A549 treated with Hydrocortisone at 1 μM for 4 hours (cell line): ENCODE measurements around the gene ZNF783. TPM values are rescaled to one million over a fixed set of nuclear protein-coding genes. Genes with fewer than 3 reads are reported as not detected.

Experiments used
- total RNA-seq: library from RNA; stranded (reverse); fragments of 200-300 nt; extraction: Qiagen RNA extraction; gene quantifications from 5 replicates; pipeline ENCODE4 v1.2.3, GENCODE V29; 2022

ZNF783 gene
- 5.0 to 6.6 TPM (median 5.6 TPM) in 5 replicates for total RNA-seq

DNA sequence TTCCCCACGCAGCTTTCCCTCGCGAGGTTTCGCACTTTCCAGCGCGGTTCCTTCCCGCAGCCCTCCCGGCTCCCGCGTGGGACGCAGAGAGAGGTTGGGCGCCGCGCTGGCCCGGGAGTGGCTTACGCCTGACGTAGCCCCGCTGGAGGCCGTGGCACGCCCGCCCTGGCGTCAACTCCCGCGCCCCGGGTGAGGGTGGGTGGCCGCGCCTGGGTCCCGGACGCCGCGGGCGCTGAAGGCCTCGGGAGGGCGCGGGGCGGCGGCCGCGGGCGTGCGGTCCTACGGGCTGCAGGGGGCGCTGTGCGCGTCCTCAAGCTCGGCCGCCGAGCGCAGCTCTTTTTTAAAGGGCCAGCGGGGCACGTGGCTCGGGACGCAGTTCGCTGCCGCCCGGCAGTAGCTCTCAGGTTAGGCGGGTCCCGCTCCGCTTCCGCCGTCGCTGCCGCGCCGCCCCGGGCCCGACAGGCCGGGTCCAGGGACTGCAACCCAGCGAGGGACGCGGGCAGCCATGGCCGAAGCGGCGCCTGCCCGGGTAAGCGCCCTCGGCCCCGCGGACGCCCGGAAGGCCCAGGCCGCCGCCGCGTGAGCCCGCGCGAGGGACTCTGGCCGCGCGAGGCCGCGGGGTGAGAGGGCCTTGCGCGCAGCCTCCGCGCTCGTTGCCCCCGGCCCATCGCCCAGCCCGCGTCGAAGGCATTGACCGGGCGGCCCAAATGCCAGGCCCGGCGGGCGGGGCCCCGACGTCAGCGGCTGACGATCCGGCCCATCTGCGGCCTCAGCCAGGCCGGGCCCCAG is at the start of gene ZNF783:
Gene ZNF783, plus strand, starts transcription at position 368 of the 789 bp plus-strand sequence. Its CDS starts 138 bp downstream, at position 506.

GRCh38 chr7:149239345-149240143 is 22.5 kb upstream of the ZNF783 start, which contains the start of gene ZNF212:
Gene ZNF212 (plus strand): TSS chr7:149239651. CDS start chr7:149239779, 128 bp downstream.

Other genes with a start within 250 kb of the ZNF783 start
- 164 to 209 TPM (median 175 TPM) in 5 replicates for gene PDIA4, start 233.7 kb upstream of the ZNF783 start, total RNA-seq
- 5.9 to 6.8 TPM (median 6.2 TPM) in 5 replicates for gene ZNF786, start 171.5 kb upstream of the ZNF783 start, total RNA-seq
- gene ZNF425, start 135.9 kb upstream of the ZNF783 start, total RNA-seq: 1.1 to 1.7 TPM (median 1.4 TPM) in 5 replicates
- gene ZNF398, start 114.7 kb upstream of the ZNF783 start, total RNA-seq: 9.0 to 10.0 TPM (median 9.3 TPM) in 5 replicates
- gene ZNF282, start 66.7 kb upstream of the ZNF783 start, total RNA-seq: 23.0 to 25.8 TPM (median 24.4 TPM) in 5 replicates
- gene ZNF212, start 22.5 kb upstream of the ZNF783 start, total RNA-seq: 10.2 to 11.5 TPM (median 11.1 TPM) in 5 replicates
- 18.5 to 21.1 TPM (median 20.2 TPM) in 5 replicates for gene ZNF777, start 198.9 kb downstream of the ZNF783 start, total RNA-seq
- 18.2 to 19.2 TPM (median 18.6 TPM) in 5 replicates for gene ZNF746, start 235.6 kb downstream of the ZNF783 start, total RNA-seq